Activated CD8-positive, alpha-beta memory T cell treated with anti-CD3 and anti-CD28 coated beads, Interleukin-2, amount 10 ng/mL, durations not matched to agents 7 days and 5 days (primary cell): Measurements from ENCODE around the gene OR2L5. TPM values are rescaled to one million over a fixed set of nuclear protein-coding genes. Genes with fewer than 3 reads are reported as not detected.

ENCODE experiments used
- ATAC-seq: fragments of 150-1000 bp; cut with Tn5 transposase; one replicate; pipeline ENCODE4 v1.10.0; 2021; ENCODE audit warnings: moderate library complexity
- CTCF ChIA-PET: fragments of 350-600 bp; sonication (Branson Sonifier 250); formaldehyde crosslinking; loops from one replicate; lab custom pipeline; 2021; ENCODE audit warnings: antibody characterized with exemption; lab: Charles Lee
- DNase-seq: peaks from one replicate; pipeline ENCODE4 v3.0.0-alpha.2; 2020
- H3K27ac Mint-ChIP-seq: one replicate; pipeline ENCODE4 v1.8.0; 2021; ENCODE audit warnings: mild to moderate bottlenecking, mixed read lengths
- H3K27me3 Mint-ChIP-seq: one replicate; pipeline ENCODE4 v1.8.0; 2021; ENCODE audit warnings: mixed read lengths
- H3K36me3 Mint-ChIP-seq: one replicate; pipeline ENCODE4 v1.8.0; 2021; ENCODE audit warnings: mild to moderate bottlenecking, mixed read lengths
- H3K4me1 Mint-ChIP-seq: one replicate; pipeline ENCODE4 v1.8.0; 2021; ENCODE audit warnings: mixed read lengths
- H3K4me3 Mint-ChIP-seq: one replicate; pipeline ENCODE4 v1.8.0; 2021; ENCODE audit warnings: mild to moderate bottlenecking, moderate library complexity, mixed read lengths
- H3K9me3 Mint-ChIP-seq: one replicate; pipeline ENCODE4 v1.8.0; 2022; ENCODE audit warnings: low read depth, mixed read lengths
- total RNA-seq, 2 experiments: library from RNA; stranded (reverse); gene quantifications; one replicate each; pipeline ENCODE4 v1.2.3, GENCODE V29; 2021

OR2L5 gene
- total RNA-seq, 2 experiments from 2014 or later, result not detected

- Mint-ChIP-seq H3K27me3 (no peaks in the 10 kb centered on the region), H3K4me1 (no peaks in the 10 kb centered on the region), H3K27ac (no peak overlapping the region), H3K9me3 (peaks cover 11% of the 10 kb centered on the region), H3K36me3 (no peaks in the 10 kb centered on the region), H3K4me3 (no peak overlapping the region)
- DNase-seq (no peak), ATAC-seq (no peak)
- CTCF ChIA-PET, result no interaction called here
These were observed 41.8 kb downstream of the OR2L5 start for GRCh38 chr1:248055261-248055660.

- Mint-ChIP-seq H3K4me3 (no peak overlapping the region), H3K36me3 (no peaks in the 10 kb centered on the region), H3K27ac (no peak overlapping the region), H3K9me3 (peaks cover 2% of the 10 kb centered on the region), H3K4me1 (no peaks in the 10 kb centered on the region), H3K27me3 (no peaks in the 10 kb centered on the region)
- DNase-seq, result no peak
- ATAC-seq, result no peak
- CTCF ChIA-PET, result no interaction called here
These were observed 51.6 kb downstream of the OR2L5 start for GRCh38 chr1:248065071-248065470.

DNA sequence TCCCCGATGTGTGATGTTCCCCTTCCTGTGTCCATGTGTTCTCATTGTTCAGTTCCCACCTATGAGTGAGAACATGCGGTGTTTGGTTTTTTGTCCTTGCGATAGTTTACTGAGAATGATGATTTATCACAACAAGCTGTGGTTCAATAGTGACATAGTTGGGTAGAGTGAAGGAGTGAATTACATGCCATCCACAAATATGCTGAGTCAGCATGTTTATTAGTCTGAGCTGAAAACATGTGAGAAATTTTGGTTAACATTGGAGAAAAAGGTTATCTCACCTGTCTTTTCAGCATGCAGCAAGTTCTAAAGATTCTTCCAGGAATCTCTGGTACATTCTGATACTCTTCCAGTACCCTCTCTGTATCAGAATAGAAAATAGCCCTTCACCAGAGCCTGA is 52.1 kb downstream of the OR2L5 start:
- Mint-ChIP-seq H3K4me3 (no peak overlapping the region), H3K4me1 (no peaks in the 10 kb centered on the region), H3K27me3 (no peaks in the 10 kb centered on the region), H3K27ac (no peak overlapping the region), H3K36me3 (no peaks in the 10 kb centered on the region), H3K9me3 (peaks cover 5% of the 10 kb centered on the region)
- ATAC-seq (no peak), DNase-seq (no peak)
- CTCF ChIA-PET, result no interaction called here

Other genes starting within 250 kb of the OR2L5 start
- gene OR14A16, start 189.5 kb upstream of the OR2L5 start, total RNA-seq, result not detected
- gene OR11L1, start 171.8 kb upstream of the OR2L5 start, total RNA-seq, result not detected
- gene TRIM58, start 156.5 kb upstream of the OR2L5 start, total RNA-seq, result under 1 TPM in 1 of 2 experiments, not detected in 1; 0.45 TPM
- gene OR2W3, start 118.1 kb upstream of the OR2L5 start, total RNA-seq, result not detected
- not detected for gene OR2T8, start 93.4 kb upstream of the OR2L5 start, total RNA-seq
- not detected for gene OR2AJ1, start 88.8 kb upstream of the OR2L5 start, total RNA-seq
- gene OR2L8, start 64.8 kb upstream of the OR2L5 start, total RNA-seq, result not detected
- not detected for gene OR2AK2, start 48.4 kb upstream of the OR2L5 start, total RNA-seq
- gene OR2L2, start 16.4 kb downstream of the OR2L5 start, total RNA-seq, result under 1 TPM in 1 of 2 experiments, not detected in 1; 0.23 TPM
- gene OR2L3, start 33.2 kb downstream of the OR2L5 start, total RNA-seq, result not detected
- not detected for gene OR2L13, start 81.5 kb downstream of the OR2L5 start, total RNA-seq
- not detected for gene OR2M5, start 131.5 kb downstream of the OR2L5 start, total RNA-seq
- not detected for gene OR2M2, start 161.2 kb downstream of the OR2L5 start, total RNA-seq
- not detected for gene OR2M3, start 183.6 kb downstream of the OR2L5 start, total RNA-seq
- not detected for gene OR2M4, start 217.8 kb downstream of the OR2L5 start, total RNA-seq